Stomach (tissue), 9 donors: ENCODE results near the gene UBE2V1. TPM values are rescaled to one million over a fixed set of nuclear protein-coding genes. Genes with fewer than 3 reads are reported as not detected.
"Not testable (repeated sequence)": the region's sequence is repeated elsewhere in the genome, so short reads cannot be mapped to it uniquely, and the experiment has no call there.

ENCODE experiments used
- DNase-seq, 2 donors: peaks; one replicate each; pipeline versions ENCODE4 v3.0.0 to v3.0.0-alpha.2; 2013 to 2019
- H3K27ac ChIP-seq, 5 donors: fragments of 200-600 bp in 4 of 5; sonication (generic) in 4 of 5; one replicate each; pipeline ENCODE4 v1.5.1; 2013 to 2019; ENCODE audit warnings: mild to moderate bottlenecking in 1 of 5, moderate library complexity in 1 of 5
- H3K27me3 ChIP-seq, 3 donors: fragments of 200-600 bp; sonication (generic); one replicate each; pipeline ENCODE4 v1.5.1; 2017 to 2019; ENCODE audit warnings: mixed run types in 1 of 3
- H3K36me3 ChIP-seq, 4 donors: fragments of 200-600 bp; sonication (generic); 1 replicate in 3 of 4; 2 replicates in 1 of 4; pipeline ENCODE4 v1.5.1; 2016 to 2019
- H3K4me1 ChIP-seq, 4 donors: fragments of 200-600 bp; sonication (generic); one replicate each; pipeline ENCODE4 v1.5.1; 2016 to 2019
- H3K4me3 ChIP-seq, 4 donors: fragments of 200-600 bp; sonication (generic) in 3 of 4; one replicate each; pipeline ENCODE4 v1.5.1; 2016 to 2019; ENCODE audit warnings: mild to moderate bottlenecking in 1 of 4
- H3K9me3 ChIP-seq, 4 donors: fragments of 200-600 bp; sonication (generic); one replicate each; pipeline ENCODE4 v1.5.1; 2016 to 2019
- EP300 ChIP-seq: sonication (generic); formaldehyde crosslinking; IDR thresholded peaks from one replicate; pipeline ENCODE4 v1.6.1; 2017; ENCODE audit warnings: antibody characterized with exemption
- POLR2A ChIP-seq, 4 donors: fragments of 450-650 bp; IDR thresholded peaks; one replicate each; pipeline ENCODE4 v1.6.1; 2016; ENCODE audit warnings: antibody characterized with exemption in 4 of 4, control low read depth in 2 of 4, mild to moderate bottlenecking in 1 of 4, moderate library complexity in 1 of 4
- POLR2AphosphoS5 ChIP-seq, 3 donors: sonication (generic); formaldehyde crosslinking; IDR thresholded peaks; one replicate each; pipeline ENCODE4 v1.6.1; 2016; ENCODE audit warnings: antibody characterized with exemption in 3 of 3
- WGBS, 5 donors: extraction: QIAGEN DNeasy Blood & Tissue Kit in 3 of 5; methylation state at CpG; one replicate each; pipeline versions ENCODE4 v1.1.5 to v1.1.7; 2013 to 2018; 5-methylcytosine and 5-hydroxymethylcytosine counted together
- intact Hi-C: fragments of 100-400 bp; cut with DNase I; formaldehyde crosslinking; loops from one replicate; pipeline ENCODE4 v1.15.1; 2023; ENCODE audit warnings: low total_unique reads
- polyA plus RNA-seq, 3 donors: library from polyadenylated mRNA; stranded (reverse); fragments of 200-250 nt; gene quantifications; one replicate each; pipeline ENCODE4 v1.2.3, GENCODE V29; 2013
- total RNA-seq, 5 donors: library from RNA; depleted of rRNA; stranded (reverse); fragments of >200 nt; gene quantifications; one replicate each; pipeline versions ENCODE4 v1.1.0 to v1.2.3, GENCODE V29; 2014 to 2016
- TF ChIP-seq, protein P1 (sequence below), 7 experiments: fragments of 450-650 bp in 4 of 7; fragments of 200-600 bp in 3 of 7; sonication (generic) in 3 of 7; IDR thresholded peaks; one replicate each; pipeline ENCODE4 v1.5.1; 2016 to 2019; ENCODE audit warnings: antibody characterized with exemption in 7 of 7, control low read depth in 2 of 7, mild to moderate bottlenecking in 1 of 7
- donor health status: healthy with polysubstance abuse.
- donor health status: Bipolar disorder and iron deficiency.
- donor health status: healthy.

Gene UBE2V1
- total and polyA plus RNA-seq, 8 donors = 52.6 to 111 (median 72.5) TPM

DNA sequence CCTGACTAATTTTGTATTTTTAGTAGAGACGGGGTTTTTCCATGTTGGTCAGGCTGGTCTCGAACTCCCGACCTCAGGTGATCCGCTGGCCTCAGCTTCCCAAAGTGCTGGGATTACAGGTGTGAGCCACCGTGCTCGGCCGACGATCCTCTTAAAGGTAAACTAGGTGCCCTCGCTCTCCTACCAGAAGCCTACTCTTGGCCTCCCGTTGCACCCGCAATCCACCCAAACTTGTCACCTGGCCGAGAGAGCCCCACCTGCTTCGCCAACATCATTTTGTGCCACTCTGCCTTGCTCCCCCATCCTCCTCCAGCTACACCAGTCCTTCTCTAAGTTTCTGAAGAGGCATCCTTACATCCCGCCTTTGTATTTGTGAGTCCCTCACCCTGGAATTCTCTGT, 10.4 kb downstream of the UBE2V1 start:
- peaks cover 39 to 97% (median 68%) of the 10 kb centered on the region in 4 donors for H3K4me1 ChIP-seq
- H3K4me3 ChIP-seq, DNase-seq, H3K27ac ChIP-seq, intact Hi-C loops, H3K36me3 ChIP-seq, H3K9me3 ChIP-seq, H3K27me3 ChIP-seq: not testable (repeated sequence)
- WGBS, 5 donors = 93 to 97% (median 94%) methylated on average over 14 of the region's 14 CpGs

GRCh38 chr20:50101887-50102286, 11.1 kb downstream of the UBE2V1 start:
- DNase-seq = peak in 1 of 2 donors; percentile 43
- 18 to 40% (median 27%) methylated on average over 4 of the region's 4 CpGs for WGBS, 5 donors
- H3K27ac ChIP-seq = no peak overlapping the region

GRCh38 chr20:50101281-50101680, 11.7 kb downstream of the UBE2V1 start:
- intact Hi-C loops = no loop called here
- H3K27ac ChIP-seq = peak overlapping the region in 1 of 5 donors; percentile 46
- TF ChIP-seq POLR2AphosphoS5 (IDR thresholded peaks at IDR 0.05) = no peak
- TF ChIP-seq POLR2A (IDR thresholded peaks at IDR 0.05) = no peak
- TF ChIP-seq, protein P1, sequence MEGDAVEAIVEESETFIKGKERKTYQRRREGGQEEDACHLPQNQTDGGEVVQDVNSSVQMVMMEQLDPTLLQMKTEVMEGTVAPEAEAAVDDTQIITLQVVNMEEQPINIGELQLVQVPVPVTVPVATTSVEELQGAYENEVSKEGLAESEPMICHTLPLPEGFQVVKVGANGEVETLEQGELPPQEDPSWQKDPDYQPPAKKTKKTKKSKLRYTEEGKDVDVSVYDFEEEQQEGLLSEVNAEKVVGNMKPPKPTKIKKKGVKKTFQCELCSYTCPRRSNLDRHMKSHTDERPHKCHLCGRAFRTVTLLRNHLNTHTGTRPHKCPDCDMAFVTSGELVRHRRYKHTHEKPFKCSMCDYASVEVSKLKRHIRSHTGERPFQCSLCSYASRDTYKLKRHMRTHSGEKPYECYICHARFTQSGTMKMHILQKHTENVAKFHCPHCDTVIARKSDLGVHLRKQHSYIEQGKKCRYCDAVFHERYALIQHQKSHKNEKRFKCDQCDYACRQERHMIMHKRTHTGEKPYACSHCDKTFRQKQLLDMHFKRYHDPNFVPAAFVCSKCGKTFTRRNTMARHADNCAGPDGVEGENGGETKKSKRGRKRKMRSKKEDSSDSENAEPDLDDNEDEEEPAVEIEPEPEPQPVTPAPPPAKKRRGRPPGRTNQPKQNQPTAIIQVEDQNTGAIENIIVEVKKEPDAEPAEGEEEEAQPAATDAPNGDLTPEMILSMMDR (IDR thresholded peaks at IDR 0.05) = no peak
- TF ChIP-seq EP300 = no peak
- H3K4me1 ChIP-seq = peaks cover 38 to 93% (median 65%) of the 10 kb centered on the region in 4 donors
- H3K9me3 ChIP-seq = no peaks in the 10 kb centered on the region
- H3K36me3 ChIP-seq = peaks cover 0 to 15% (median 8%) of the 10 kb centered on the region in 4 donors
- H3K4me3 ChIP-seq = no peak overlapping the region
- WGBS, 5 donors = 50 to 67% (median 57%) methylated on average over 2 of the region's 2 CpGs
- no peak for DNase-seq
- no peaks in the 10 kb centered on the region for H3K27me3 ChIP-seq

More at GRCh38 chr20:50101887-50102286, 11.1 kb downstream of the UBE2V1 start:
- TF ChIP-seq, protein P1 (IDR thresholded peaks at IDR 0.05) = no peak
- TF ChIP-seq EP300 (no peak), POLR2A (IDR thresholded peaks at IDR 0.05) (no peak), POLR2AphosphoS5 (IDR thresholded peaks at IDR 0.05) (no peak)
- intact Hi-C loops = no loop called here
- Histone ChIP-seq H3K36me3 (peaks cover 0 to 9% (median 3%) of the 10 kb centered on the region in 4 donors), H3K4me3 (no peak overlapping the region), H3K4me1 (peaks cover 39 to 96% (median 67%) of the 10 kb centered on the region in 4 donors), H3K27me3 (no peaks in the 10 kb centered on the region), H3K9me3 (no peaks in the 10 kb centered on the region)

- no peaks in the 10 kb centered on the region for H3K27me3 ChIP-seq
- H3K36me3 ChIP-seq = peaks cover 5 to 22% (median 15%) of the 10 kb centered on the region in 4 donors
- peaks cover 31 to 89% (median 61%) of the 10 kb centered on the region in 4 donors for H3K4me1 ChIP-seq
- intact Hi-C loops = no loop called here
- TF ChIP-seq POLR2A (IDR thresholded peaks at IDR 0.05) = no peak
- TF ChIP-seq POLR2AphosphoS5 (IDR thresholded peaks at IDR 0.05) = peak in 1 of 3 donors; percentile 5
- no peak for TF ChIP-seq EP300
- TF ChIP-seq, protein P1 (IDR thresholded peaks at IDR 0.05) = no peak
- no peaks in the 10 kb centered on the region for H3K9me3 ChIP-seq
- no peak overlapping the region for H3K4me3 ChIP-seq
- H3K27ac ChIP-seq = peak overlapping the region in 3 of 5 donors; percentile 12 to 46 (median 17)
- no peak for DNase-seq
These were observed 12.4 kb downstream of the UBE2V1 start for GRCh38 chr20:50100552-50100951.

GRCh38 chr20:50099565-50099991, 13.4 kb downstream of the UBE2V1 start:
- intact Hi-C loops = no loop called here
- H3K9me3 ChIP-seq = no peaks in the 10 kb centered on the region
- 84 to 89% (median 87%) methylated on average over 5 of the region's 5 CpGs for WGBS, 5 donors
- peaks cover 5 to 32% (median 25%) of the 10 kb centered on the region in 4 donors for H3K36me3 ChIP-seq
- H3K27ac ChIP-seq = peak overlapping the region in 2 of 5 donors; percentile 12 to 46
- H3K4me3 ChIP-seq = no peak overlapping the region
- H3K4me1 ChIP-seq = peaks cover 31 to 81% (median 56%) of the 10 kb centered on the region in 4 donors
- H3K27me3 ChIP-seq = no peaks in the 10 kb centered on the region
- no peak for TF ChIP-seq POLR2A (IDR thresholded peaks at IDR 0.05)
- TF ChIP-seq EP300 = no peak
- TF ChIP-seq, protein P1 (IDR thresholded peaks at IDR 0.05) = no peak
- no peak for TF ChIP-seq POLR2AphosphoS5 (IDR thresholded peaks at IDR 0.05)
- no peak for DNase-seq
